ENCODE data around the gene UHRF1.
A peak's percentile ranks its signal among the peaks of the same experiment; 100 is the strongest.

The UHRF1 gene

GRCh38 chr19:4987256-4987655 is 78.0 kb downstream of the UHRF1 start:
- H2BK120ac ChIP-seq (ENCODE audit: low read depth, low read length) = no peak overlapping the region
- H2AK5ac ChIP-seq (ENCODE audit: low read depth, low read length) = no peak overlapping the region
- no peak overlapping the region for H2BK12ac ChIP-seq (ENCODE audit: low read length)
- no peak overlapping the region for H3K4me3 ChIP-seq (ENCODE audit: low read length in 2 of 2)
- peaks cover 0 to 2% of the 10 kb centered on the region in 2 donors for H3K36me3 ChIP-seq (replicated peaks in 1 of 2; ENCODE audit: control insufficient read depth in 2 of 2, insufficient read depth in 2 of 2, low read length in 2 of 2)
- no peak overlapping the region for H4K91ac ChIP-seq (ENCODE audit: low read depth, low read length, poor library complexity)
- DNase-seq (ENCODE audit: low spot score) = no peak
- no peak overlapping the region for H2BK15ac ChIP-seq (ENCODE audit: low read length)
- no peak overlapping the region for H3K27ac ChIP-seq (replicated peaks; ENCODE audit: low read length)
- peaks cover 18 to 20% of the 10 kb centered on the region in 2 donors for H3K4me1 ChIP-seq (ENCODE audit: control insufficient read depth in 2 of 2, insufficient read depth in 1 of 2, low read depth in 1 of 2, low read length in 2 of 2)
- H3K23ac ChIP-seq (ENCODE audit: low read depth, low read length, poor library complexity) = no peak overlapping the region
- H2BK5ac ChIP-seq (ENCODE audit: low read length) = no peak overlapping the region
- no CpG with 5 or more reads among the region's 11 CpGs for WGBS, 2 donors (ENCODE audit: extremely low coverage in 2 of 2, insufficient read length in 2 of 2, insufficient replicate concordance in 1 of 2)
- H4K8ac ChIP-seq (ENCODE audit: low read depth, low read length) = no peak overlapping the region
- H3K79me1 ChIP-seq (ENCODE audit: low read depth, low read length) = peaks cover 22% of the 10 kb centered on the region
- H3K9ac ChIP-seq (ENCODE audit: low read depth, low read length, poor library complexity) = no peak overlapping the region
- no peak overlapping the region for H3K4ac ChIP-seq (ENCODE audit: low read length)
- no peak overlapping the region for H2AFZ ChIP-seq (ENCODE audit: low read length)
- H3K14ac ChIP-seq (ENCODE audit: low read length) = no peak overlapping the region
- H3K4me2 ChIP-seq (ENCODE audit: insufficient read depth, low read length, poor library complexity, severe bottlenecking) = no peak overlapping the region
- no peak overlapping the region for H3K18ac ChIP-seq (ENCODE audit: low read length)
- no peaks in the 10 kb centered on the region for H3K27me3 ChIP-seq (ENCODE audit: control insufficient read depth in 3 of 3, insufficient read depth in 3 of 3, low read depth in 1 of 3, low read length in 3 of 3)
- H3K9me3 ChIP-seq (replicated peaks in 1 of 2; ENCODE audit: control insufficient read depth in 2 of 2, insufficient read depth in 1 of 2, low read depth in 1 of 2, low read length in 2 of 2) = peaks cover 1 to 4% of the 10 kb centered on the region in 2 donors

- Histone ChIP-seq H2AFZ (ENCODE audit: low read length) (no peak overlapping the region), H2BK5ac (ENCODE audit: low read length) (no peak overlapping the region), H3K9ac (ENCODE audit: low read depth, low read length, poor library complexity) (no peak overlapping the region), H4K91ac (ENCODE audit: low read depth, low read length, poor library complexity) (no peak overlapping the region), H3K36me3 (replicated peaks in 1 of 2; ENCODE audit: control insufficient read depth in 2 of 2, insufficient read depth in 2 of 2, low read length in 2 of 2) (peaks cover 0 to 2% of the 10 kb centered on the region in 2 donors), H3K4me3 (ENCODE audit: low read length in 2 of 2) (no peak overlapping the region), H3K9me3 (replicated peaks in 1 of 2; ENCODE audit: control insufficient read depth in 2 of 2, insufficient read depth in 1 of 2, low read depth in 1 of 2, low read length in 2 of 2) (peaks cover 1 to 4% of the 10 kb centered on the region in 2 donors), H3K27me3 (ENCODE audit: control insufficient read depth in 3 of 3, insufficient read depth in 3 of 3, low read depth in 1 of 3, low read length in 3 of 3) (no peaks in the 10 kb centered on the region), H2AK5ac (ENCODE audit: low read depth, low read length) (peak overlapping the region; percentile 20), H3K14ac (ENCODE audit: low read length) (no peak overlapping the region), H3K23ac (ENCODE audit: low read depth, low read length, poor library complexity) (no peak overlapping the region), H3K27ac (replicated peaks; ENCODE audit: low read length) (no peak overlapping the region), H3K4ac (ENCODE audit: low read length) (no peak overlapping the region), H3K18ac (ENCODE audit: low read length) (peak overlapping the region; percentile 80), H2BK12ac (ENCODE audit: low read length) (no peak overlapping the region), H3K79me1 (ENCODE audit: low read depth, low read length) (peaks cover 22% of the 10 kb centered on the region), H4K8ac (ENCODE audit: low read depth, low read length) (no peak overlapping the region), H3K4me2 (ENCODE audit: insufficient read depth, low read length, poor library complexity, severe bottlenecking) (no peak overlapping the region), H2BK15ac (ENCODE audit: low read length) (no peak overlapping the region), H3K4me1 (ENCODE audit: control insufficient read depth in 2 of 2, insufficient read depth in 1 of 2, low read depth in 1 of 2, low read length in 2 of 2) (peaks cover 18 to 20% of the 10 kb centered on the region in 2 donors), H2BK120ac (ENCODE audit: low read depth, low read length) (no peak overlapping the region)
- no peak for DNase-seq (ENCODE audit: low spot score)
- no CpG with 5 or more reads among the region's 24 CpGs for WGBS, 2 donors (ENCODE audit: extremely low coverage in 2 of 2, insufficient read length in 2 of 2, insufficient replicate concordance in 1 of 2)
These were observed 78.5 kb downstream of the UHRF1 start for GRCh38 chr19:4987692-4988370.

- H2AK5ac ChIP-seq (ENCODE audit: low read depth, low read length) = no peak overlapping the region
- H3K9ac ChIP-seq (ENCODE audit: low read depth, low read length, poor library complexity) = peak overlapping the region; percentile 24
- DNase-seq (ENCODE audit: low spot score) = peak; percentile 21
- peaks cover 2 to 7% of the 10 kb centered on the region in 2 donors for H3K36me3 ChIP-seq (replicated peaks in 1 of 2; ENCODE audit: control insufficient read depth in 2 of 2, insufficient read depth in 2 of 2, low read length in 2 of 2)
- H4K91ac ChIP-seq (ENCODE audit: low read depth, low read length, poor library complexity) = no peak overlapping the region
- no CpG with 5 or more reads among the region's 13 CpGs for WGBS, 2 donors (ENCODE audit: extremely low coverage in 2 of 2, insufficient read length in 2 of 2, insufficient replicate concordance in 1 of 2)
- H3K4me1 ChIP-seq (ENCODE audit: control insufficient read depth in 2 of 2, insufficient read depth in 1 of 2, low read depth in 1 of 2, low read length in 2 of 2) = peaks cover 12 to 20% of the 10 kb centered on the region in 2 donors
- peak overlapping the region; percentile 30 for H3K27ac ChIP-seq (replicated peaks; ENCODE audit: low read length)
- H3K9me3 ChIP-seq (replicated peaks in 1 of 2; ENCODE audit: control insufficient read depth in 2 of 2, insufficient read depth in 1 of 2, low read depth in 1 of 2, low read length in 2 of 2) = peaks cover 0 to 4% of the 10 kb centered on the region in 2 donors
- no peak overlapping the region for H3K4me3 ChIP-seq (ENCODE audit: low read length in 2 of 2)
- no peak overlapping the region for H3K4ac ChIP-seq (ENCODE audit: low read length)
- H2BK15ac ChIP-seq (ENCODE audit: low read length) = no peak overlapping the region
- no peak overlapping the region for H2BK12ac ChIP-seq (ENCODE audit: low read length)
- peak overlapping the region; percentile 21 for H2AFZ ChIP-seq (ENCODE audit: low read length)
- H3K4me2 ChIP-seq (ENCODE audit: insufficient read depth, low read length, poor library complexity, severe bottlenecking) = no peak overlapping the region
- peak overlapping the region; percentile 70 for H2BK5ac ChIP-seq (ENCODE audit: low read length)
- no peak overlapping the region for H3K14ac ChIP-seq (ENCODE audit: low read length)
- peaks cover 20% of the 10 kb centered on the region for H3K79me1 ChIP-seq (ENCODE audit: low read depth, low read length)
- H3K18ac ChIP-seq (ENCODE audit: low read length) = peak overlapping the region; percentile 31
- H2BK120ac ChIP-seq (ENCODE audit: low read depth, low read length) = no peak overlapping the region
- no peaks in the 10 kb centered on the region for H3K27me3 ChIP-seq (ENCODE audit: control insufficient read depth in 3 of 3, insufficient read depth in 3 of 3, low read depth in 1 of 3, low read length in 3 of 3)
- H4K8ac ChIP-seq (ENCODE audit: low read depth, low read length) = no peak overlapping the region
- no peak overlapping the region for H3K23ac ChIP-seq (ENCODE audit: low read depth, low read length, poor library complexity)
These were observed 79.5 kb downstream of the UHRF1 start for GRCh38 chr19:4988770-4989251.

GRCh38 chr19:4990306-4990705 is 81.0 kb downstream of the UHRF1 start:
- DNase-seq (ENCODE audit: low spot score) = no peak

More at GRCh38 chr19:4990306-4990705, 81.0 kb downstream of the UHRF1 start:
- peaks cover 0 to 13% of the 10 kb centered on the region in 2 donors for H3K36me3 ChIP-seq (replicated peaks in 1 of 2; ENCODE audit: control insufficient read depth in 2 of 2, insufficient read depth in 2 of 2, low read length in 2 of 2)
- no peak overlapping the region for H3K18ac ChIP-seq (ENCODE audit: low read length)
- no peak overlapping the region for H3K9ac ChIP-seq (ENCODE audit: low read depth, low read length, poor library complexity)
- H3K79me1 ChIP-seq (ENCODE audit: low read depth, low read length) = peaks cover 20% of the 10 kb centered on the region
- no peak overlapping the region for H2AFZ ChIP-seq (ENCODE audit: low read length)
- no peak overlapping the region for H3K4me3 ChIP-seq (ENCODE audit: low read length in 2 of 2)
- H2AK5ac ChIP-seq (ENCODE audit: low read depth, low read length) = no peak overlapping the region
- no peak overlapping the region for H3K27ac ChIP-seq (replicated peaks; ENCODE audit: low read length)
- H3K14ac ChIP-seq (ENCODE audit: low read length) = no peak overlapping the region
- peaks cover 9 to 15% of the 10 kb centered on the region in 2 donors for H3K4me1 ChIP-seq (ENCODE audit: control insufficient read depth in 2 of 2, insufficient read depth in 1 of 2, low read depth in 1 of 2, low read length in 2 of 2)
- H3K9me3 ChIP-seq (replicated peaks in 1 of 2; ENCODE audit: control insufficient read depth in 2 of 2, insufficient read depth in 1 of 2, low read depth in 1 of 2, low read length in 2 of 2) = peaks cover 0 to 4% of the 10 kb centered on the region in 2 donors
- WGBS, 2 donors (ENCODE audit: extremely low coverage in 2 of 2, insufficient read length in 2 of 2, insufficient replicate concordance in 1 of 2) = no CpG with 5 or more reads among the region's 7 CpGs
- no peak overlapping the region for H2BK15ac ChIP-seq (ENCODE audit: low read length)
- no peak overlapping the region for H2BK12ac ChIP-seq (ENCODE audit: low read length)
- H2BK120ac ChIP-seq (ENCODE audit: low read depth, low read length) = no peak overlapping the region
- no peak overlapping the region for H2BK5ac ChIP-seq (ENCODE audit: low read length)
- no peak overlapping the region for H4K8ac ChIP-seq (ENCODE audit: low read depth, low read length)
- H4K91ac ChIP-seq (ENCODE audit: low read depth, low read length, poor library complexity) = no peak overlapping the region
- H3K27me3 ChIP-seq (ENCODE audit: control insufficient read depth in 3 of 3, insufficient read depth in 3 of 3, low read depth in 1 of 3, low read length in 3 of 3) = no peaks in the 10 kb centered on the region
- no peak overlapping the region for H3K4me2 ChIP-seq (ENCODE audit: insufficient read depth, low read length, poor library complexity, severe bottlenecking)
- H3K23ac ChIP-seq (ENCODE audit: low read depth, low read length, poor library complexity) = no peak overlapping the region
- H3K4ac ChIP-seq (ENCODE audit: low read length) = no peak overlapping the region

Data from neuronal stem cell (in vitro differentiated cells).